Stomach smooth muscle (tissue), 2 donors: ENCODE data around the gene MRPL28.
"Not testable (repeated sequence)": the region's sequence is repeated elsewhere in the genome, so short reads cannot be mapped to it uniquely, and the experiment has no call there.

ENCODE experiments used
- H3K27ac ChIP-seq: one replicate; pipeline ENCODE4 v1.7.0; 2013; ENCODE audit warnings: mild to moderate bottlenecking, low read length, inconsistent platforms
- H3K27me3 ChIP-seq, 2 donors: one replicate each; pipeline ENCODE4 v1.7.0; 2013; ENCODE audit warnings: low read length in 2 of 2; ENCODE audit not compliant: insufficient read depth in 2 of 2, control insufficient read depth in 1 of 2
- H3K36me3 ChIP-seq, 2 donors: one replicate each; pipeline ENCODE4 v1.7.0; 2013; ENCODE audit warnings: low read length in 2 of 2; ENCODE audit not compliant: control insufficient read depth in 2 of 2, insufficient read depth in 2 of 2
- H3K4me1 ChIP-seq: one replicate; pipeline ENCODE4 v1.7.0; 2013; ENCODE audit warnings: low read length; ENCODE audit not compliant: control insufficient read depth, insufficient read depth
- H3K4me3 ChIP-seq, 2 donors: one replicate each; pipeline ENCODE4 v1.7.0; 2013; ENCODE audit warnings: low read length in 2 of 2
- H3K9ac ChIP-seq, 2 donors: one replicate each; pipeline ENCODE4 v1.7.0; 2013; ENCODE audit warnings: low read length in 2 of 2, mild to moderate bottlenecking in 1 of 2
- H3K9me3 ChIP-seq, 2 donors: one replicate each; pipeline ENCODE4 v1.7.0; 2013; ENCODE audit warnings: low read length in 2 of 2; ENCODE audit not compliant: control insufficient read depth in 2 of 2
- donor health status: healthy.
- donor health status: Pancreatic carcinoma.

The MRPL28 gene

GRCh38 chr16:354291-354881 is 16.0 kb downstream of the MRPL28 start:
- Histone ChIP-seq H3K9ac (no peak overlapping the region), H3K27me3 (no peaks in the 10 kb centered on the region), H3K9me3 (no peaks in the 10 kb centered on the region), H3K4me3 (no peak overlapping the region), H3K27ac (no peak overlapping the region), H3K4me1 (peaks cover 10% of the 10 kb centered on the region), H3K36me3 (no peaks in the 10 kb centered on the region)

DNA sequence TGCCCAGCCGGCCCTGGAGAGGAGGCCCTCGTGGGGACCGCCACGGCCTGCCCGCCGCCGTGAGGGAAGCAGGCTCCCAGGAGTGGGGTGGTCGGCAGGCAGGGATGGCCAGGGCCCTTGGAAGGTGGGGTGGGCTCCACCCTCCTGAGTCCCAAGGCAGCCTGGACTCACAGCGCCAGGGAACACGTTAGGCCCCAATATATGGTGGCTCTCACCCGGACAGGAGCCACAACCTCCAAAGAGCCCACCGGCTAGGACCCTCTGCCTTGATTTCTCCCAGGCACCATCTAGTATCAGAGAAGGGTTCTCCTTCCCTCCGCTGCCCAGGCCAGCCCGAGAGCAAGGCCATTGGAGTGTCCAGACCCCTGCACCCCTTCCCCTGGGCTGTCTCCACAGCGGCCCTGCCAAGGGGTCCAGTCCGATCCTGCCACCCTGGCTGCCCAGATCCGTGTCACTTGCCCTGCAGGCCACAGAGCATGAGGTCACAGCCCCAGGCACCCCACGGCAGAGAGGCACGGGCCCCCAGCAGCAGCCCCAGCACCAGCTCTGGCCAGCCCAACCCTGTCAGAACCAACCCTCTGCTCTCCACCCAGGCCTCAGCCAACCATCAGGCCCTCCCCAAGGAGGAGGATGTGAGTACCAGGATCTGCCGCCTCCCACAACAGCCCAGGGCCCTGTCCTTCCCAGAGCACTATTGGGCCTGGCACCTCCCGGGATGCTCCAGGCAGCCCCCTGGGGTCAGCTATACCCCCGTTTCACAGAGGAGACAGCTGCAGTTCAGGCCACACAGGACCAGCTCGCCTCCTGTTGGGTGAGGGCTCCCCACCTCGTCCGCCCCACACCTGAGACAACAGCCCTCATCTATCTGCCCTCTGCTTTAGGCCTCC is 16.7 kb downstream of the MRPL28 start:
- H3K9ac ChIP-seq, result peak overlapping the region; percentile 6 to 47
- no peaks in the 10 kb centered on the region for H3K27me3 ChIP-seq
- H3K9me3 ChIP-seq, result no peaks in the 10 kb centered on the region
- H3K4me1 ChIP-seq, result peaks cover 10% of the 10 kb centered on the region
- H3K4me3 ChIP-seq, result peak overlapping the region; percentile 19 to 64
- no peaks in the 10 kb centered on the region for H3K36me3 ChIP-seq
- H3K27ac ChIP-seq, result peak overlapping the region; percentile 49

DNA sequence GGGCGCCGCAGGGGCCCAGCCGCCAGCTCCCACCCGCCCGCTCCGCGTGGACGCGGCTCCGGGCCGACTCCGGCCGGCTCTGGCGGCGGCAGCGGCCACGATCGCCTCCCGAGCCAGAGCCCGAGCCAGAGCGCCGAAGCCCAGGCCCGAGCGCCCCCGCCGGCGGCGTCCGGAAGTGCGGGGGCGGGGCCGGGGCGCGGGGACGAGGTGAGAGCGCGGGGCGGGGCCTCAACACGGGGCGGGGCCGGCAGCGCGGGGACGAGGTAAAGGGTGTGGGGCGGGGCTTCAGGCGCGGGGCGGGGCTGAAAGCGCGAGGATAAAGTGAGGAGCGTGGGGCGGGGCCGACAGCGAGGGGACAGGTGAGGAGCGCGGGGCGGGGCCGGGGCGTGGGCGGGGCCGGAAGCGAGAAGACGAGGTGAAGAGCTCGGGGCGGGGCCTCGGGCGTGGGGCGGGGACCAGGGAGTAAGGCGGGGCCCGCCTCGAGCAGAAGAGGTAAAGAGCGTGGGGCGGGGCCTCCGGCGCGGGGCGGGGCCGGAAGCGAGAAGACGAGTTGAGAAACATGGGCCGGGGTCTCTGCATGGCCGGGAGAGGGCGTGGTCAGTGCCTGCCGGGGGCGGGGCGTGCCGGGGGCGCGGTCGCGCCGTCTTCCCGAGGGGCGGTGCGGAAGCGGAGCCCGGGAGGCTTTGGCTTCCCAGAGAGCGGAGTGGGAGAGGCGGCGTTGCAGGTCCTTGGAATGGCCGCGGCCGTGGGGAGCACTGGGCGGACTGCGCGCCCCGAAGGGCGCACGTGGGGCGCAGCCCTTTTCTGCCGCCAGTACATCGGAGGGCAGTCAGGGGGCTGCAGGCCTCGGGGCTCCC is 17.6 kb downstream of the MRPL28 start, which contains the start of gene AXIN1:
Gene AXIN1 (minus strand): TSS at position 177 of the 857 bp plus-strand sequence. CDS start 5,698 bp downstream, outside the sequence.
- peak within 1 kb of the TSS; percentile 55 to 72 for H3K4me3 ChIP-seq

DNA sequence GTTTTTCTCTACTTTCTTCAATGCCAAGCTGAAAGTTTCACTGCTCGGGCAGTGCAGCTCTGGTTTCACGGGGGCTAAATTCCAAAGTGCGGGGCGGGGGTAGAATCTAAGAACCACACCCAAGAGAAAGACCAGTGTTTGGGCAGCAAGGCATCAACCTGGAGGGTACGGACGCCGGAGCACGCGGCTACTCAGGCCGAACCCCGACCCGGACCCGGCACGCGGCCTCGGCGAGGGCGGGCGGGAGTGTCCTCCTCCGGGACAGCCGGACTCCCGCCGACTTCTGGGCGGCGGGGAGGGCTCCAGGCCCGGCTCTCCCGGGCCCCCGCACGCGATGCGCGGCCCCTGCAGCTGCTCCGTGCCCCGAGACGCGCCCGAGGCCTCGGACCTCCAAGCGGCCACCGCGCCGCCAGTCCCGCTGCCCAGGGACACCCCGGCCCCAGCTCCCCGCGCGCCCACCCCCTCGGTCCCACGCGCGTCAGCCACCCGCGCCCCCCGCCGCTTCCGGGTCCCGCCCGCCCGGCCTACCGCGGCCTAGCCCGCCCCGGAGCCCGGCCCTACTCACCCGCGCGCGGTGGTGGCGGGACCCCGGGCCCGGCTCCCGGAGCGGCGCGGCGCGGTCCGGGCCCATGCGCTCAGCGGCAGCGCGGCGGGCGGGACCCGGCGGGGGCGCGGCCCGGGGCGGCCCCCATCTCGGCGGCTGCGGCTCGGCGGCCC is 18.4 kb downstream of the MRPL28 start:
- H3K4me3 ChIP-seq, result peak overlapping the region; percentile 55 to 72
- H3K4me1 ChIP-seq, result peaks cover 10% of the 10 kb centered on the region
- H3K27me3 ChIP-seq, result no peaks in the 10 kb centered on the region
- no peaks in the 10 kb centered on the region for H3K9me3 ChIP-seq
- peak overlapping the region; percentile 67 to 74 for H3K9ac ChIP-seq
- no peaks in the 10 kb centered on the region for H3K36me3 ChIP-seq
- no peak overlapping the region for H3K27ac ChIP-seq

More for the DNA sequence above, 17.6 kb downstream of the MRPL28 start, which contains the start of gene AXIN1:
- Histone ChIP-seq H3K9me3 (no peaks in the 10 kb centered on the region), H3K4me1 (peaks cover 10% of the 10 kb centered on the region), H3K36me3 (no peaks in the 10 kb centered on the region), H3K27me3 (no peaks in the 10 kb centered on the region), H3K9ac (peak within 1 kb of the TSS; percentile 67 to 74), H3K27ac (peak within 1 kb of the TSS; percentile 49)

- Histone ChIP-seq H3K4me3 (no peak overlapping the region), H3K27ac (no peak overlapping the region), H3K36me3 (peaks cover 3 to 8% of the 10 kb centered on the region in 2 donors), H3K9me3 (no peaks in the 10 kb centered on the region), H3K27me3 (no peaks in the 10 kb centered on the region), H3K9ac (no peak overlapping the region), H3K4me1 (peaks cover 10% of the 10 kb centered on the region)
Observed at GRCh38 chr16:350203-350602, 20.1 kb downstream of the MRPL28 start.

DNA sequence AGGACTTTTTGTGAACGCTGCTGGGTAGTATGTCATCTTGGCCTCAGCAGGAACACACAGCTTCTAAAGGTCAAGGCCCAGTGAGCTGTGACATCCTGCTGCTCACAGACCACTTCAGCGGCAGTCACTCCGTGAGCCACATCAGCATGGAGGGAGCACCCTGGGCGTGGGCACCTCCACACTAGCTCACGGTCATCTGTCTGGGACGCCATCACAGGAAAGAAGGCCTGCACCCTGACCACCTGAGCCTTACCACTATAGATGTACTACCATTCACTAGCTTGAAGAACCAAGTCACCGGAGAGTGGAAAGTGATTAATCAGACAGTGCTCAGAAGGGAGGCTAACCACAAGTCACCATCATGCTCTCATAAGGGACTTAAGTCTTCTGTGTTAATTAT is 21.1 kb downstream of the MRPL28 start:
- H3K4me1 ChIP-seq, result peaks cover 10% of the 10 kb centered on the region
- peaks cover 3 to 10% of the 10 kb centered on the region in 2 donors for H3K36me3 ChIP-seq
- H3K4me3 ChIP-seq, result no peak overlapping the region
- no peaks in the 10 kb centered on the region for H3K9me3 ChIP-seq
- no peak overlapping the region for H3K9ac ChIP-seq
- no peak overlapping the region for H3K27ac ChIP-seq
- no peaks in the 10 kb centered on the region for H3K27me3 ChIP-seq

DNA sequence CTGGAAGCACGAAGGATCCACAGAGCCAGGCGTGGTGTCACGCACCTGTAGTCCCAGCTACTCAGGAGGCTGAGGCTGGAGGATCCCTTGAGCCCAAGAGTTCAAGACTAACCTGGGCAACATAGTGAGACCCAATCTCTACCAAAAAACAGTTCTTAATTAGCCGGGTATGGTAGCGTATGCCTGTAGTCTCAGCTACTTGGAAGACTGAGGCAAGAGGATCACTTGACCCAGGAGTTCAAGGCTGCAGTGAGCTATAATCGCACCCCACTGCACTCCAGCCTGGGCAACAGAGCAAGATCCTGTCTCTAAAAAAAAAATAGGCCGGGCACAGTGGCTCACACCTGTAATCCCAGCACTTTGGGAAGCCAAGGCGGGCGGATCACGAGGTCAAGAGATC is 21.8 kb downstream of the MRPL28 start:
- Histone ChIP-seq H3K36me3 (peaks cover 3 to 10% of the 10 kb centered on the region in 2 donors), H3K4me1 (peaks cover 10% of the 10 kb centered on the region)
- H3K9ac ChIP-seq, H3K27me3 ChIP-seq, H3K27ac ChIP-seq, H3K4me3 ChIP-seq, H3K9me3 ChIP-seq: not testable (repeated sequence)

DNA sequence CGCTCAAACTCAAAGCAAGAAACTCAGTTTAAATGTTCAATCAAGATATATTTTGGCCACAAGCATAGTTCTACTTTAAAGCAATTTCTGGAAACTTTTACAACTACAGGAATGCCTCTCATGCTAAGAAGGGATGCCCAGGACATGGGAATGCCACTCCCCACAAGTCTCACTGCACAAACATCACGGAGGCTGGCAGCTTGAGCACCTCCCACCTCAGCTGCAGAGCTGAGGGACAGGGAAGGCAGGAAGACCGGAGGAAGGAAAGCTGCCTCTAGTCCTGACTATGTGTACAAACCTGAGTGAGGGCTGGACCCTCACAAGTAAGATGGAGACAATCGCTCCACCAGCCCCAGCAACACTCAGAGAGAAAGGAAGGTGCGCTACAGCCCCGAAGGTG is 23.1 kb downstream of the MRPL28 start:
- Histone ChIP-seq H3K27ac (no peak overlapping the region), H3K4me1 (peaks cover 5% of the 10 kb centered on the region), H3K27me3 (no peaks in the 10 kb centered on the region), H3K4me3 (no peak overlapping the region), H3K36me3 (peaks cover 3 to 10% of the 10 kb centered on the region in 2 donors), H3K9ac (no peak overlapping the region), H3K9me3 (no peaks in the 10 kb centered on the region)

GRCh38 chr16:346587-346986 is 23.8 kb downstream of the MRPL28 start:
- peaks cover 1% of the 10 kb centered on the region for H3K4me1 ChIP-seq
- H3K9me3 ChIP-seq, result no peaks in the 10 kb centered on the region
- no peaks in the 10 kb centered on the region for H3K27me3 ChIP-seq
- no peak overlapping the region for H3K27ac ChIP-seq
- no peak overlapping the region for H3K4me3 ChIP-seq
- peaks cover 3 to 10% of the 10 kb centered on the region in 2 donors for H3K36me3 ChIP-seq
- no peak overlapping the region for H3K9ac ChIP-seq

- H3K9me3 ChIP-seq, result no peaks in the 10 kb centered on the region
- H3K36me3 ChIP-seq, result peaks cover 3 to 10% of the 10 kb centered on the region in 2 donors
- no peak overlapping the region for H3K27ac ChIP-seq
- no peak overlapping the region for H3K4me3 ChIP-seq
- no peaks in the 10 kb centered on the region for H3K27me3 ChIP-seq
- no peak overlapping the region for H3K9ac ChIP-seq
- no peaks in the 10 kb centered on the region for H3K4me1 ChIP-seq
Observed at GRCh38 chr16:345772-346171, 24.6 kb downstream of the MRPL28 start.
